H9 (cell line): ENCODE data around the gene AGBL4. TPM values are rescaled to one million over a fixed set of nuclear protein-coding genes. Genes with fewer than 3 reads are reported as not detected.

Source experiments
- DNase-seq: peaks from one replicate; pipeline ENCODE4 v3.0.0-alpha.2; 2017
- H2AFZ ChIP-seq: one replicate; pipeline ENCODE4 v1.6.1; 2013; ENCODE audit warnings: mild to moderate bottlenecking, low read length, control low read depth, moderate library complexity
- H2AK5ac ChIP-seq: 2 replicates; pipeline ENCODE4 v1.6.1; 2013; ENCODE audit warnings: low read length, control low read depth, mixed read lengths; ENCODE audit not compliant: insufficient read length
- H2BK120ac ChIP-seq: one replicate; pipeline ENCODE4 v1.6.1; 2013; ENCODE audit warnings: low read depth, mild to moderate bottlenecking, low read length, control low read depth, inconsistent platforms; ENCODE audit not compliant: poor library complexity, severe bottlenecking
- H2BK12ac ChIP-seq: 2 replicates; pipeline ENCODE4 v1.6.1; 2013; ENCODE audit warnings: low read length, control low read depth, mixed read lengths, low read depth; ENCODE audit not compliant: insufficient read length
- H2BK15ac ChIP-seq: 2 replicates; pipeline ENCODE4 v1.6.1; 2013; ENCODE audit warnings: low read depth, low read length, control low read depth
- H2BK20ac ChIP-seq: one replicate; pipeline ENCODE4 v1.6.1; 2013; ENCODE audit warnings: low read depth, mild to moderate bottlenecking, low read length, control low read depth, inconsistent platforms; ENCODE audit not compliant: poor library complexity, severe bottlenecking
- H2BK5ac ChIP-seq: 2 replicates; pipeline ENCODE4 v1.6.1; 2013; ENCODE audit warnings: low read length, control low read depth, mixed read lengths; ENCODE audit not compliant: insufficient read length
- H3K14ac ChIP-seq: 2 replicates; pipeline ENCODE4 v1.6.1; 2013; ENCODE audit warnings: low read length, control low read depth; ENCODE audit not compliant: insufficient read depth
- H3K18ac ChIP-seq: 2 replicates; pipeline ENCODE4 v1.6.1; 2013; ENCODE audit warnings: low read depth, mild to moderate bottlenecking, mixed read lengths, low read length, control low read depth; ENCODE audit not compliant: insufficient read length
- H3K23ac ChIP-seq: 2 replicates; pipeline ENCODE4 v1.6.1; 2013; ENCODE audit warnings: low read length, control low read depth, mixed read lengths, low read depth; ENCODE audit not compliant: insufficient read length
- H3K23me2 ChIP-seq: 2 replicates; pipeline ENCODE4 v1.6.1; 2013; ENCODE audit warnings: low read depth, mild to moderate bottlenecking, mixed read lengths, low read length, control low read depth; ENCODE audit not compliant: insufficient read length, poor library complexity, severe bottlenecking
- H3K27ac ChIP-seq: 2 replicates; pipeline ENCODE4 v1.5.1; 2013; ENCODE audit warnings: low read length, control low read depth, mixed read lengths, low read depth; ENCODE audit not compliant: insufficient read length
- H3K27me3 ChIP-seq: 2 replicates; pipeline ENCODE4 v1.6.1; 2013; ENCODE audit warnings: low read length, control low read depth, inconsistent platforms; ENCODE audit not compliant: insufficient read depth
- H3K4ac ChIP-seq: 2 replicates; pipeline ENCODE4 v1.6.1; 2013; ENCODE audit warnings: low read depth, mild to moderate bottlenecking, control low read depth, inconsistent platforms, low read length, moderate library complexity
- H3K4me1 ChIP-seq: 2 replicates; pipeline ENCODE4 v1.6.1; 2013; ENCODE audit warnings: low read length, control low read depth, inconsistent platforms; ENCODE audit not compliant: insufficient read depth
- H3K4me2 ChIP-seq: 2 replicates; pipeline ENCODE4 v1.6.1; 2013; ENCODE audit warnings: low read length, control low read depth, mixed read lengths; ENCODE audit not compliant: insufficient read length, insufficient read depth
- H3K56ac ChIP-seq: 2 replicates; pipeline ENCODE4 v1.6.1; 2013; ENCODE audit warnings: low read depth, mild to moderate bottlenecking, mixed read lengths, low read length, control low read depth; ENCODE audit not compliant: insufficient read length
- H3K79me1 ChIP-seq: 2 replicates; pipeline ENCODE4 v1.6.1; 2013; ENCODE audit warnings: low read depth, mild to moderate bottlenecking, moderate library complexity, low read length, control low read depth, inconsistent platforms; ENCODE audit not compliant: insufficient read depth, poor library complexity, severe bottlenecking
- H3K79me2 ChIP-seq: 2 replicates; pipeline ENCODE4 v1.6.1; 2013; ENCODE audit warnings: low read length, control low read depth, inconsistent platforms; ENCODE audit not compliant: insufficient read depth
- H3K9ac ChIP-seq: 2 replicates; pipeline ENCODE4 v1.6.1; 2013; ENCODE audit warnings: low read length, control low read depth, mixed read lengths; ENCODE audit not compliant: insufficient read length; ENCODE audit errors: extremely low read depth
- H3K9me3 ChIP-seq: one replicate; pipeline ENCODE4 v1.6.1; 2013; ENCODE audit warnings: low read depth, low read length, inconsistent platforms; ENCODE audit not compliant: control insufficient read depth
- H3T11ph ChIP-seq: one replicate; pipeline ENCODE4 v1.6.1; 2013; ENCODE audit warnings: mild to moderate bottlenecking, low read length, control low read depth, inconsistent platforms
- H4K20me1 ChIP-seq: one replicate; pipeline ENCODE4 v1.6.1; 2013; ENCODE audit not compliant: control insufficient read depth, insufficient read length, insufficient read depth
- H4K5ac ChIP-seq: 2 replicates; pipeline ENCODE4 v1.6.1; 2013; ENCODE audit warnings: low read depth, mild to moderate bottlenecking, mixed read lengths, low read length, control low read depth; ENCODE audit not compliant: insufficient read length
- H4K8ac ChIP-seq: replicated peaks from 2 replicates; pipeline ENCODE4 v1.6.1; 2013; ENCODE audit warnings: low read length, control low read depth, mixed read lengths, low read depth; ENCODE audit not compliant: insufficient read length
- H4K91ac ChIP-seq: 2 replicates; pipeline ENCODE4 v1.6.1; 2013; ENCODE audit warnings: low read depth, mild to moderate bottlenecking, moderate library complexity, mixed read lengths, low read length, control low read depth; ENCODE audit not compliant: insufficient read length
- H3K27ac Mint-ChIP-seq, 3 experiments: 2 replicates in 2 of 3; 3 replicates in 1 of 3; pipeline ENCODE4 v1.8.0; 2020 to 2021; ENCODE audit warnings: mixed read lengths in 3 of 3, mild to moderate bottlenecking in 1 of 3, moderate library complexity in 1 of 3
- H3K27me3 Mint-ChIP-seq: 2 replicates; pipeline ENCODE4 v1.8.0; 2021; ENCODE audit warnings: low read depth, mild to moderate bottlenecking, moderate library complexity, mixed read lengths
- H3K36me3 Mint-ChIP-seq, 3 experiments: 2 replicates in 2 of 3; 3 replicates in 1 of 3; pipeline ENCODE4 v1.8.0; 2020 to 2021; ENCODE audit warnings: low read depth in 3 of 3, mixed read lengths in 3 of 3; ENCODE audit not compliant: insufficient read depth in 1 of 3
- H3K4me1 Mint-ChIP-seq, 2 experiments: 2 replicates each; pipeline ENCODE4 v1.8.0; 2020; ENCODE audit warnings: mixed read lengths in 2 of 2
- H3K4me3 Mint-ChIP-seq, 2 experiments: 2 replicates in 1 of 2; 3 replicates in 1 of 2; pipeline ENCODE4 v1.8.0; 2020 to 2021; ENCODE audit warnings: mild to moderate bottlenecking in 2 of 2, mixed read lengths in 2 of 2, moderate library complexity in 1 of 2
- H3K9me3 Mint-ChIP-seq, 2 experiments: 2 replicates in 1 of 2; 3 replicates in 1 of 2; pipeline ENCODE4 v1.8.0; 2020; ENCODE audit warnings: mild to moderate bottlenecking in 2 of 2, mixed read lengths in 2 of 2, moderate library complexity in 1 of 2
- CTCF ChIP-seq: fragments of 200-600 bp; sonication (generic); conservative IDR thresholded peaks from 3 replicates; pipeline ENCODE4 v1.8.0; 2021; ENCODE audit warnings: antibody characterized with exemption, mild to moderate bottlenecking
- WGBS: extraction: QIAGEN DNeasy Blood & Tissue Kit; methylation state at CpG from one replicate; pipeline ENCODE4 v1.1.7; 2013; ENCODE audit warnings: missing lambda C conversion rate, low lambda C conversion rate, mixed read lengths; ENCODE audit not compliant: insufficient read length; ENCODE audit errors: extremely low coverage; 5-methylcytosine and 5-hydroxymethylcytosine counted together
- total RNA-seq: library from RNA; stranded (reverse); gene quantifications from 2 replicates; pipeline ENCODE4 v1.2.1, GENCODE V29; 2021

AGBL4 gene
- total RNA-seq, 1 experiment from 2014 or later = not detected

GRCh38 chr1:48576565-48576964 is 1447.2 kb downstream of the AGBL4 start:
- no peaks in the 10 kb centered on the region for H4K20me1 ChIP-seq
- H2BK120ac ChIP-seq = no peak overlapping the region
- Mint-ChIP-seq H3K27ac (no peak overlapping the region), H3K4me1 (peaks cover 5 to 7% of the 10 kb centered on the region in 2 experiments), H3K27me3 (peaks cover 3% of the 10 kb centered on the region; the same call in 1 of the 2 replicates), H3K9me3 (no peaks in the 10 kb centered on the region; a peak in 1 of 5 replicates), H3K36me3 (no peaks in the 10 kb centered on the region), H3K4me3 (no peak overlapping the region)
- no peak overlapping the region for H2AK5ac ChIP-seq
- H2BK15ac ChIP-seq = no peak overlapping the region
- H3K27me3 ChIP-seq = no peaks in the 10 kb centered on the region
- no peaks in the 10 kb centered on the region for H3K9me3 ChIP-seq
- no peak overlapping the region for H3K23ac ChIP-seq
- H3T11ph ChIP-seq = no peak overlapping the region
- no peak overlapping the region for H3K56ac ChIP-seq
- H2BK20ac ChIP-seq = no peak overlapping the region
- H3K9ac ChIP-seq = no peak overlapping the region
- no peaks in the 10 kb centered on the region for H3K4me1 ChIP-seq
- no peaks in the 10 kb centered on the region for H3K23me2 ChIP-seq
- H3K27ac ChIP-seq = no peak overlapping the region
- no peak overlapping the region for H3K14ac ChIP-seq
- no peak overlapping the region for H3K18ac ChIP-seq
- TF ChIP-seq CTCF = no peak
- H2AFZ ChIP-seq = no peak overlapping the region
- no peak overlapping the region for H4K5ac ChIP-seq
- no CpG with 5 or more reads among the region's 2 CpGs for WGBS
- H3K4me2 ChIP-seq = no peak overlapping the region
- no peak overlapping the region for H4K8ac ChIP-seq
- H3K79me2 ChIP-seq = no peaks in the 10 kb centered on the region
- DNase-seq = no peak
- no peak overlapping the region for H2BK5ac ChIP-seq
- no peak overlapping the region for H3K4ac ChIP-seq
- H2BK12ac ChIP-seq = no peak overlapping the region
- no peaks in the 10 kb centered on the region for H3K79me1 ChIP-seq
- no peak overlapping the region for H4K91ac ChIP-seq
